Kidney (tissue), 14 donors: ENCODE data around the gene ESRRB. TPM values are rescaled to one million over a fixed set of nuclear protein-coding genes. Genes with fewer than 3 reads are reported as not detected.

Experiments
- DNase-seq, 5 donors: peaks; one replicate each; pipeline ENCODE4 v3.0.0-alpha.2; 2013 to 2020
- FAIRE-seq: peaks from 2 replicates; lab custom pipeline; 2012; peaks lifted over from hg19 to GRCh38; lab: Jason Lieb, UNC
- H3K27ac ChIP-seq, 2 donors: one replicate each; pipeline ENCODE4 v1.7.0; 2013; ENCODE audit warnings: low read depth in 2 of 2, low read length in 2 of 2, inconsistent platforms in 1 of 2
- H3K27me3 ChIP-seq: one replicate; pipeline ENCODE4 v1.7.1; 2013; ENCODE audit warnings: low read length, inconsistent platforms; ENCODE audit not compliant: control insufficient read depth, insufficient read depth
- H3K36me3 ChIP-seq, 3 donors: one replicate each; pipeline versions ENCODE4 v1.7.0 to v1.7.1; 2013; ENCODE audit warnings: low read length in 3 of 3, control low read depth in 1 of 3, inconsistent platforms in 1 of 3; ENCODE audit not compliant: insufficient read depth in 3 of 3, control insufficient read depth in 2 of 3
- H3K4me1 ChIP-seq, 3 donors: one replicate each; pipeline versions ENCODE4 v1.7.0 to v1.7.1; 2013; ENCODE audit warnings: low read length in 3 of 3, inconsistent platforms in 1 of 3, low read depth in 1 of 3; ENCODE audit not compliant: control insufficient read depth in 2 of 3, insufficient read depth in 2 of 3
- H3K4me3 ChIP-seq, 3 donors: one replicate each; pipeline versions ENCODE4 v1.7.0 to v1.8.1; 2013; ENCODE audit warnings: low read length in 3 of 3, control low read depth in 1 of 3, inconsistent platforms in 1 of 3
- H3K9ac ChIP-seq, 3 donors: one replicate each; pipeline versions ENCODE4 v1.7.0 to v1.7.1; 2013; ENCODE audit warnings: low read length in 3 of 3, control low read depth in 1 of 3, inconsistent platforms in 1 of 3
- H3K9me3 ChIP-seq, 3 donors: one replicate each; pipeline versions ENCODE4 v1.7.0 to v1.7.1; 2013; ENCODE audit warnings: low read length in 3 of 3, control low read depth in 1 of 3, inconsistent platforms in 1 of 3; ENCODE audit not compliant: control insufficient read depth in 2 of 3, insufficient read depth in 1 of 3
- intact Hi-C: fragments of 100-400 bp; cut with DNase I; formaldehyde crosslinking; loops from one replicate; pipeline ENCODE4 v1.11.1; 2022
- polyA plus RNA-seq: library from polyadenylated mRNA; stranded (reverse); fragments of 350-450 nt; fragmentation: Illumina TruSeq; extraction: RNeasy Lipid Tissue Mini Kit (QIAGEN cat#74804); gene quantifications from one replicate; pipeline ENCODE4 v1.2.3, GENCODE V29; 2014; ENCODE audit warnings: low read depth, low replicate concordance; ENCODE audit not compliant: insufficient read depth
- total RNA-seq: library from RNA; stranded (reverse); fragmentation: NEBNext Ultra II Directional; extraction: Animal tissue kit (Norgen Biotek cat#: 25700); gene quantifications from one replicate; pipeline ENCODE4 v1.2.1, GENCODE V29; 2021
- TF ChIP-seq, protein P1 (sequence below): IDR thresholded peaks from 3 replicates; pipeline ENCODE4 v1.5.1; 2012; ENCODE audit warnings: mild to moderate bottlenecking, moderate library complexity, borderline replicate concordance; ENCODE audit not compliant: insufficient read depth; ENCODE audit errors: extremely low read depth
- donor health status: control.
- donor health status: control.
- donor health status: control.
- donor health status: control.
- donor health status: control.
- donor health status: DM: yes; HTN: yes; CAD: no.
- donor health status: Normal renal cell carcinoma (clear cell type).

The ESRRB gene
- total and polyA plus RNA-seq, 2 donors from 2014 or later, result 3.9 to 19.1 TPM

DNA sequence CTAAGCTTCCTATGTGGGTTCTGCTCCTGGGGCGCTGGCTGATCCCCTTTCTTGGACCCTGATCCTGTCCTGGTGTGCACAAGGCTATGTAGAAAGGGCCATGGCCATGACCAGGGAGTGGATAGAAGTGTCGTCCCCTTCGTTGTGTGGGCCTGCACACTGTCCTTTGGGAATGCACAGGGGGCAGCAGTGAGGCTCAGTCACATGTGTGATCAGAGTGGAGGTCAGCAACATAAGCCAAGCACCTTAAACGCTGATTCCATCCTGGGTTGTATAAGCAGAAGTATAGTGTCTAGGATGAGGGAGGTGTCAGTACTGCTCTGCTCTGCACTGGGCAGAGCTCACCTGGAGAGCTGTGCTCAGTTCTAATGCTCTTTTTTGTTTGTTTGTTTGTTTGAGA lies 48.4 kb downstream of the ESRRB start:
- intact Hi-C loops, result no loop called here
- no peak for DNase-seq
- H3K36me3 ChIP-seq, result no peaks in the 10 kb centered on the region
- no peaks in the 10 kb centered on the region for H3K9me3 ChIP-seq
- H3K4me1 ChIP-seq, result no peaks in the 10 kb centered on the region
- H3K9ac ChIP-seq, result no peak overlapping the region
- TF ChIP-seq, protein P1, sequence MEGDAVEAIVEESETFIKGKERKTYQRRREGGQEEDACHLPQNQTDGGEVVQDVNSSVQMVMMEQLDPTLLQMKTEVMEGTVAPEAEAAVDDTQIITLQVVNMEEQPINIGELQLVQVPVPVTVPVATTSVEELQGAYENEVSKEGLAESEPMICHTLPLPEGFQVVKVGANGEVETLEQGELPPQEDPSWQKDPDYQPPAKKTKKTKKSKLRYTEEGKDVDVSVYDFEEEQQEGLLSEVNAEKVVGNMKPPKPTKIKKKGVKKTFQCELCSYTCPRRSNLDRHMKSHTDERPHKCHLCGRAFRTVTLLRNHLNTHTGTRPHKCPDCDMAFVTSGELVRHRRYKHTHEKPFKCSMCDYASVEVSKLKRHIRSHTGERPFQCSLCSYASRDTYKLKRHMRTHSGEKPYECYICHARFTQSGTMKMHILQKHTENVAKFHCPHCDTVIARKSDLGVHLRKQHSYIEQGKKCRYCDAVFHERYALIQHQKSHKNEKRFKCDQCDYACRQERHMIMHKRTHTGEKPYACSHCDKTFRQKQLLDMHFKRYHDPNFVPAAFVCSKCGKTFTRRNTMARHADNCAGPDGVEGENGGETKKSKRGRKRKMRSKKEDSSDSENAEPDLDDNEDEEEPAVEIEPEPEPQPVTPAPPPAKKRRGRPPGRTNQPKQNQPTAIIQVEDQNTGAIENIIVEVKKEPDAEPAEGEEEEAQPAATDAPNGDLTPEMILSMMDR, result no peak
- no peaks in the 10 kb centered on the region for H3K27me3 ChIP-seq
- H3K27ac ChIP-seq, result no peak overlapping the region
- FAIRE-seq, result no peak
- H3K4me3 ChIP-seq, result no peak overlapping the region

DNA sequence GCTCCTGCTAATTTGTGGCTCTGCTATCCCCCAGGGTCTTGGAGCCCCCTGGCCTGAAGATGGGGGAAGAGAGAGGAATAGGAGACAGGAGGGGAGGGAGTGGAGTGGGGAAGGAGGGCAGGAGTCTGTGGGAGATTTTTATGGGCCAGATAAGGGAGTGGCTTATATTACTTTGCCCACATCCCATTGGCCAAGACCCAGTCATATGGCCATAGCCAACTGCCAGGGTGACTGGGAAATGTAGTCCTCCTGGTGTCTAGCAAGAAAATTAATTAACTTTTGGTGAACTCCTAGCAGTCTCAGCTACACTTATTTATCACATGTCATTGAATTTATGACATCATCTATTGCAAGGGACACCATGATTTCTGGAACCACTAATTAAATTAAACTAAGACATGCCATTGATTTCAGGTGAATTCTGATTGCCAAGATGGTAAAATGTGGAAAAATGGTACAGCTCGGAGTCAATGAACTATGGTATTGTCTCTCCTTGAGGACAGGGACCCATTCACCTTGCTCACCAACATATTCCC lies 50.3 kb downstream of the ESRRB start:
- DNase-seq (no peak), FAIRE-seq (no peak)
- Histone ChIP-seq H3K4me1 (no peaks in the 10 kb centered on the region), H3K9me3 (no peaks in the 10 kb centered on the region), H3K4me3 (no peak overlapping the region), H3K27me3 (no peaks in the 10 kb centered on the region), H3K27ac (no peak overlapping the region), H3K9ac (no peak overlapping the region), H3K36me3 (no peaks in the 10 kb centered on the region)
- intact Hi-C loops, result no loop called here
- TF ChIP-seq, protein P1, result no peak

DNA sequence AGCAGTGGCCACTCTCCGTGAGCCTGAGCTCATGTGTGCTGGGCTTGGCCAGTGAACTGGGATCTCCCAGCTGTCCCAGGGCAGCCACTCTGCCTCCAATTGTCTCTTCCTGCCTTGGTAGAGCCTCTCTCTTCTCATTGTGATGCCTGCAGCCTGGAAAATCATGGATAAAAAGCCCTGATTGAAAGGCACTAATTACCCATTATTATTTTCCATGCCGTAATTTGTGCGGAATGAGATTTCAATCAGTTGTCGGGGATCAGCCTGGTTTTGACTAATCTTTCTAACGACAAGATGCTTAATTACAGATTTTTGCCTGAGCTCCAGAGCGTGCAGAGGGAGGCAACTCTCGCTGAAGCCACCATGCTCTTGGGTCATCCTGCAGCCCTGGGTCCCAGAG lies 52.7 kb downstream of the ESRRB start:
- H3K9me3 ChIP-seq, result no peaks in the 10 kb centered on the region
- no peak overlapping the region for H3K9ac ChIP-seq
- peaks cover 0 to 4% (median 3%) of the 10 kb centered on the region in 3 donors for H3K4me1 ChIP-seq
- H3K27me3 ChIP-seq, result no peaks in the 10 kb centered on the region
- no peak overlapping the region for H3K4me3 ChIP-seq
- no peaks in the 10 kb centered on the region for H3K36me3 ChIP-seq
- TF ChIP-seq, protein P1, result no peak
- intact Hi-C loops, result no loop called here
- DNase-seq (no peak), FAIRE-seq (no peak)
- no peak overlapping the region for H3K27ac ChIP-seq

DNA sequence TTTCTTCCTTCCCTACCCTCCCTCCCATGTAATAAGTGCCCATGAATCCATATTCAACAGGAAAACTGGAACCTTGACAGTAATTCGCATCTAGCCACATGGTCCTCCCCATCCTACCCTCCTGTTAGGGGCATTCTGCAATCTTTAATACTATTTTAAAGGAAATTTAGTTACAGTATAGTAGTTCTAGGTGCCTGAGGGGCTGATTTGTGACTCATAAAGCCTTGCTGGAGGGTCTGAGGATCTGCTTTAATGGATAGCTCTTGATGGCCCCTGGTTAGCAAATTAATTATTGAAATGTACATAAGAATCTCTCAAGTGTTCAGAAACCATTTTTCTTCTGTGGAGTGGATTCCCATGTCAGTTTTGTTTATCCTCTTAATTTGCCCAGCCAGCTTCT lies 54.1 kb downstream of the ESRRB start:
- Histone ChIP-seq H3K4me1 (peaks cover 0 to 7% (median 5%) of the 10 kb centered on the region in 3 donors), H3K27me3 (no peaks in the 10 kb centered on the region), H3K9ac (no peak overlapping the region), H3K9me3 (no peaks in the 10 kb centered on the region), H3K36me3 (no peaks in the 10 kb centered on the region), H3K4me3 (no peak overlapping the region), H3K27ac (no peak overlapping the region)
- intact Hi-C loops, result no loop called here
- no peak for DNase-seq
- TF ChIP-seq, protein P1, result no peak
- no peak for FAIRE-seq
